ENCODE measurements around the gene ANKLE1. TPM values are rescaled to one million over a fixed set of nuclear protein-coding genes. Genes with fewer than 3 reads are reported as not detected.

The ANKLE1 gene
- total RNA-seq, 1 donor from 2014 or later = 0.99 TPM

DNA sequence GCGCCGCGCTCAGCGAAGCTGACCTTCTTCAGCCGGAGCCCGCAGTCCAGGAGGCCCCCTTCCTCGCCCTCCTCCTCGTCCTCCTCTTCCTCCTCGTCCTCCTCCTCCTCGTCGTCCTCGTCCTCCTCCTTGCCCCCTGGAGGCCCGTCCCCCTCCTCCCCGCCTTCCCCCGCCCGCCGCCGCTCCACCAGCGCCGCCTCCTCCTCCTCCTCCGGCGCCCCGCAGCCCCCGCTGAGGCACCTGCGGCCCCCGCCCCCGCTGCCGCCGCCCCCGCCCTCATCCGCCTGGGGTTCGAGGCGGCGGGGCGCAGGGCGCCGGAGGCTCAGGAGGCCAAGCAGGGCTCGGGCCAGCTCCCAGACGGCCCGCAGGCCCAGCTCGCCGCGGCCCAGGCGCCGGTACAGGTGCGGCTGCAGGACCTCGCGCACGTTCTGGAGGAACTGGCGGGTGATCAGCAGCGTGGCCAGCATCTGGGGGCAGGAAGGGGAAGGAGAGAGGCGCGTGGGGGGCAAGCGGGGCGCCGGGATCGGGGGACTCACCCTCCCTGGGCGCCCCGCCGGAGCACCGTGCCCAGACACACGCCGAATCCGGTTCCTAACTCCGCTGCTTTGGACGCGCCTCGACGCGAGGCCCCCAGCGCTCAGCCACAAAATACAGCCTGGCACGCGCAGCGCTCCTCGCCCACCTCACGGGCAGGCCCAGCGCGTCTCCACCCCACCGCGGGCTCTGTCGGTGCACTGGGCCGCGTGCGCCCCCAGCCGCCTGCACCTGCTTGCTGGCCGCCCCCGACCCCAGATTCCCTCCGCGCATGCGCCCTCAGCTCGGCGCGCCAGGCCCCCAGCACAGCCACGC lies 47.0 kb downstream of the ANKLE1 start:
- H3K27ac Mint-ChIP-seq (ENCODE audit: unreplicated experiment) = no peak overlapping the region
- no peaks in the 10 kb centered on the region for H3K9me3 Mint-ChIP-seq (ENCODE audit: unreplicated experiment)
- H3K36me3 Mint-ChIP-seq (ENCODE audit: unreplicated experiment) = no peaks in the 10 kb centered on the region
- H3K27me3 Mint-ChIP-seq (ENCODE audit: unreplicated experiment) = no peaks in the 10 kb centered on the region
- TF ChIP-seq, protein P1, sequence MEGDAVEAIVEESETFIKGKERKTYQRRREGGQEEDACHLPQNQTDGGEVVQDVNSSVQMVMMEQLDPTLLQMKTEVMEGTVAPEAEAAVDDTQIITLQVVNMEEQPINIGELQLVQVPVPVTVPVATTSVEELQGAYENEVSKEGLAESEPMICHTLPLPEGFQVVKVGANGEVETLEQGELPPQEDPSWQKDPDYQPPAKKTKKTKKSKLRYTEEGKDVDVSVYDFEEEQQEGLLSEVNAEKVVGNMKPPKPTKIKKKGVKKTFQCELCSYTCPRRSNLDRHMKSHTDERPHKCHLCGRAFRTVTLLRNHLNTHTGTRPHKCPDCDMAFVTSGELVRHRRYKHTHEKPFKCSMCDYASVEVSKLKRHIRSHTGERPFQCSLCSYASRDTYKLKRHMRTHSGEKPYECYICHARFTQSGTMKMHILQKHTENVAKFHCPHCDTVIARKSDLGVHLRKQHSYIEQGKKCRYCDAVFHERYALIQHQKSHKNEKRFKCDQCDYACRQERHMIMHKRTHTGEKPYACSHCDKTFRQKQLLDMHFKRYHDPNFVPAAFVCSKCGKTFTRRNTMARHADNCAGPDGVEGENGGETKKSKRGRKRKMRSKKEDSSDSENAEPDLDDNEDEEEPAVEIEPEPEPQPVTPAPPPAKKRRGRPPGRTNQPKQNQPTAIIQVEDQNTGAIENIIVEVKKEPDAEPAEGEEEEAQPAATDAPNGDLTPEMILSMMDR (IDR thresholded peaks at IDR 0.05) = no peak
- no peak for DNase-seq (ENCODE audit: extremely low spot score, unreplicated experiment)
- H3K4me1 Mint-ChIP-seq (ENCODE audit: unreplicated experiment) = peaks cover 3% of the 10 kb centered on the region
- no peak overlapping the region for H3K4me3 Mint-ChIP-seq (ENCODE audit: unreplicated experiment)

DNA sequence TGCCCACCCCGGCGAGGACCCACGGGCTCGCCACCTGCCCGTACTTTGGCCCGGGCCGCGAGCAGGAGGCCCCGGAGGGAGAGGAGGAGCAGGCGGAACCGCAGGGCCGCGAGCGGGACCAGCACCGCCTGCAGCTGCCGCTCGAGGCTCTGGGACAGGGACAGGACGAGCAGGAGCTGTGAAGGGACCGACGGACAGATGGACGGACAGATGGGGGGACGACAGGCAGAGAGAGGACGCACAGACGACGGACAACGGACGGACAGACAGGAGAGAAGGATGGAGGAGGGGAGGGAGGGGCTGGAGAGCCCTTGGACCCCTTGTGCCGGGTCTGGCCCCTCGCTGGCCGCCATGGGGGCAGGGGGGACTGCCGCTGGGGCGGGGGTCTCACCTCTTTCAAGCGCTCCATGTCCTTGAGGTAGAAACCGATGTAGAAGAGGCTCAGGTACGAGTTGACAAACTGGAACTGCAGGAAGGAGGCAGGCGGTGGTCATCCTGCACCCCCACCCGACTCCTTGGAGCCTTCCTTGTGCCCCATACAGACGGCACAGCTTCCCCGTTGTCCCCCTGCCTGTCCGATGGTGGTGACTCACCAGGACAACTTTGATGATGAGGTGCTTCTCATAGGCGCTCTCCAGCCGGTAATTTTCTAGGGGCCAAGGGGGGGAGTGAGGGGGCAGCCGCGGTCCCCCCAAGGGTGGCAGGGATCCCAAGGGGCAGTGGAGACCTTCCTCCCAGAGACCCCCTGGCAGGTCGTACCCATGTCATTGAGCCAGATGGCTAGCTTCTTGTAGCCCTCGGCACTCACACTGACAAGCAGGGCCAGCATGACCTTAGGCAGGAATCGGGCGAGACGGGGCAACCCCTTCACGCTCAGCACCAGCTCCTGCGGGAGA lies 47.9 kb downstream of the ANKLE1 start:
- H3K4me1 Mint-ChIP-seq (ENCODE audit: unreplicated experiment) = peaks cover 5% of the 10 kb centered on the region
- H3K27me3 Mint-ChIP-seq (ENCODE audit: unreplicated experiment) = no peaks in the 10 kb centered on the region
- no peak overlapping the region for H3K27ac Mint-ChIP-seq (ENCODE audit: unreplicated experiment)
- H3K4me3 Mint-ChIP-seq (ENCODE audit: unreplicated experiment) = no peak overlapping the region
- DNase-seq (ENCODE audit: extremely low spot score, unreplicated experiment) = no peak
- H3K9me3 Mint-ChIP-seq (ENCODE audit: unreplicated experiment) = no peaks in the 10 kb centered on the region
- no peaks in the 10 kb centered on the region for H3K36me3 Mint-ChIP-seq (ENCODE audit: unreplicated experiment)
- TF ChIP-seq, protein P1 (IDR thresholded peaks at IDR 0.05) = no peak

DNA sequence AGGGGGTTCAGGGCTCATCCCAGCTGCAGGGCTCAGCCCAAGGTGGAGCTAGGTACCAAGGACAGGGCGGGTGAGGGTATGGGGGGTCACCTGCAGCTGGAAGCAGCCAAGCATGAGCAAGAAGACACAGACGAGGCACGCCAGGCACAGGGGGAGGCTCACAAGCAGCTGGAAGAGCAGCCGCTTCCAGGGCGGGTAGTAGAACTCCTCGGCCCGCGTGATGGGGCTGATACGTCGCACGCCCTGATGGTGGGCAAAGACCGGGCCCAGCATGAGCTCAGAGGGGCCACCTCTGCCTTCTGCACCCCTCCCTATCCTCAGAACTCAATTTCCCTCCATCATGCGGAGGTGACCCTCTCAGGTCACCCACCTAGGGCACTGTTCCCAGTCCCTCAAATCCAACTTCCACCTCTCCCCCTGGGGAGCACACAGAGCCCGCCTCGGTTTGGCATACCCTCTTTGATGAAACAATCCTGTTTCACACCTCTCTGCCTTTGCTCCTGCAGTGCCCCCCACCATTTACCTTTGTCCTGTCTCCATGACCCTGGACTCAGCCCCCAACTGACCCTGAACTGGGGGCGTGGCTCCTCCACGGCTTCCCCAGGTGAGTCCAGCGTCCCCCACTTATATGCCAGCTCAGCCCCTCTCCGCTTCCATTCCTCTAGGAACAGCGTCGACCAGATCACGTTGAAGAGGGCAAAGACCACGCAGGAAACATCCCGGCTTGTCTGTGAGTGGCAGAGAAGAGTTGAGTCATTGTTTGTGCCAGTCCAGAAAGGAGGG lies 48.8 kb downstream of the ANKLE1 start:
- H3K27ac Mint-ChIP-seq (ENCODE audit: unreplicated experiment) = no peak overlapping the region
- H3K4me3 Mint-ChIP-seq (ENCODE audit: unreplicated experiment) = no peak overlapping the region
- no peak for DNase-seq (ENCODE audit: extremely low spot score, unreplicated experiment)
- H3K9me3 Mint-ChIP-seq (ENCODE audit: unreplicated experiment) = no peaks in the 10 kb centered on the region
- TF ChIP-seq, protein P1 (IDR thresholded peaks at IDR 0.05) = no peak
- H3K27me3 Mint-ChIP-seq (ENCODE audit: unreplicated experiment) = no peaks in the 10 kb centered on the region
- peaks cover 13% of the 10 kb centered on the region for H3K4me1 Mint-ChIP-seq (ENCODE audit: unreplicated experiment)
- no peaks in the 10 kb centered on the region for H3K36me3 Mint-ChIP-seq (ENCODE audit: unreplicated experiment)

DNA sequence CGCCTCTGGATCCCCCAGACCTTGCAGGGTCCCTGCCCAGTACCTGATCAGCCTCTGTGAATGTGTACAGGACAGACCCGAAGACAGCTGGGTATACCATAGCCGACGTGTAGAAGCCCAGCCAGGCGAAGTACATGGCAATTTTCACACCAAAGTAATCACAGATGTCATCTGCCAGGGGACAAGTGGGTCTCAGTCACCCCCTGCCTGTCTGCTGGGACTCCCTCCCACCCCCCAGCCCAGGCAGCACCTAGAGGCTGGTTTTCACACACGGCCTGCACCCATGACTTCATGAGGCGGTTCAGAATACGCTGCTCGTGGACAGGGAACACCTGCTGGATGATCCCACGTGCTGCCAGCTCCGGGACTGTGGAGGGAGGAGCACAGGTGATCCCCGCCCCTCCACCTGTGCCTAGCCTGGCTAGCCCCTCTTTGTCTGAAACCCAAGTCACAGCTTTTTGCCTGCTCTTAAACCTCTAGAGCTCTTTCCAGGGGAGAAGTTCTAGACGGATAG lies 49.4 kb downstream of the ANKLE1 start:
- Mint-ChIP-seq H3K27me3 (ENCODE audit: unreplicated experiment) (no peaks in the 10 kb centered on the region), H3K4me3 (ENCODE audit: unreplicated experiment) (no peak overlapping the region), H3K36me3 (ENCODE audit: unreplicated experiment) (no peaks in the 10 kb centered on the region), H3K27ac (ENCODE audit: unreplicated experiment) (no peak overlapping the region), H3K9me3 (ENCODE audit: unreplicated experiment) (no peaks in the 10 kb centered on the region), H3K4me1 (ENCODE audit: unreplicated experiment) (peaks cover 15% of the 10 kb centered on the region)
- TF ChIP-seq, protein P1 (IDR thresholded peaks at IDR 0.05) = no peak
- DNase-seq (ENCODE audit: extremely low spot score, unreplicated experiment) = no peak

All from osteocyte (in vitro differentiated cells).